Measurements from ENCODE around the gene CLCN1.

The CLCN1 gene

DNA sequence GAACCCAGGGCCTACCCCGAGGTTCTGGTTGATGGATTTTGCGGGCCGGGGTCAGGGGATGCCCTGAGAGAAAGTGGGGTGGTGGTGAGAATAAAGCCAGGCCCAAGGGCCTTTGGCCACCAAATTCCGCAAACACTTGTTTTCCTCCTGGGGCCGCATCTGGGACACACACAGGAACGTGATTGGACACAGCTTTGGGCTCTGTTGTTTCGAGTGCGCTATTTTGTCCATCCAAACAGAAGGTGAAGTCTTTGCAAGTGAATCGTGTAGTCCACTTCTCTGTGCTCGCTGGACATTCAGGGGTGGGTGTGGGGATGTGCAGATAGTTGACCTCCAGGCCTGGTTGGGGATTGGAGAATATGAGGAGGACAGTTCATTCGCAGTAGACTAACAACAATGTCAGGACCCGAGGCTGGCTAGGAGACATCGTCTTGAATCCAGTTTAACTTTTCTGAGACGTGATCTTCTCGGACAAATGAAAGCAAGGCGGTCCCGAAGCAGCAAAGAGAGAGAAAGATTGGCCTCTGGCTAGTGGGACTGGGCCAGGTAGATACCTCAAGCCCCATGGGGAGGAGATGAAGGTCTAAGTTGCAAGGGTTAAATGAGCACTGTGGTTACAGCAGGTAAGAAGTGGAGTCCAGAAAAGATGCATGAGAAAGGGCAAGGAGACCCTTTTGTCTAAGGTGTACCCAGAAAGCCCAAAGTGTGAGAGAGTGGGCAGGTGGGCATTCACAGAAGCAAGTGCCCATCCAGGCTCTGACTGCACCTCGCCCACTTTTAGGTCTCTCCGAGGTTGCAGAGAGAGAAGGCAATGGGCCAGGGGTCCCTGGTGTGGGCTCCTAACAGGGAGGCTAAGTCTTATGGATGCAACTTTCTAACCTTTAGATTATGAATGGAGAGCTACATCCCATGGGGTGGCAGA is 47.4 kb downstream of the CLCN1 start:
- DNase-seq (ENCODE audit: low spot score), result no peak

DNA sequence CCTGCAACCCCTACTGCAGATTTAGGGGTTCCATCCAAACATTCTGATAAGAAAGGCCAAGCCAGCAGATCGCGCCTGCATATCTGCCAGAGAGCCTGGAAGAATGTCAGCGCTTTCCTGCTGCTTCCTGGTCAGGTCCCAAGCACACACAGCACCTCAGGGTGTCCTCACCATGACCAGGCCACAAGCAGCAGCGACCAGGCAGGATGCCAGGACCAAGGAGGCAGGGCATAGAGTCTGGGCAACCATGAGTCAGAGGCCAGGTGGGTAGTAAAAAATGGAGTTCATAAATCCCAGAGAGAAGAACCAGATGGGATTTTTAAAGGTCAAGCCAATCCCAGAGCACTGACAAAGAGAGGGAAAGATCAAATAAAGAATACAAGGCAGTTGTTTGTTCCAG is 52.1 kb downstream of the CLCN1 start:
- peak; percentile 98 for DNase-seq (ENCODE audit: low spot score)

DNA sequence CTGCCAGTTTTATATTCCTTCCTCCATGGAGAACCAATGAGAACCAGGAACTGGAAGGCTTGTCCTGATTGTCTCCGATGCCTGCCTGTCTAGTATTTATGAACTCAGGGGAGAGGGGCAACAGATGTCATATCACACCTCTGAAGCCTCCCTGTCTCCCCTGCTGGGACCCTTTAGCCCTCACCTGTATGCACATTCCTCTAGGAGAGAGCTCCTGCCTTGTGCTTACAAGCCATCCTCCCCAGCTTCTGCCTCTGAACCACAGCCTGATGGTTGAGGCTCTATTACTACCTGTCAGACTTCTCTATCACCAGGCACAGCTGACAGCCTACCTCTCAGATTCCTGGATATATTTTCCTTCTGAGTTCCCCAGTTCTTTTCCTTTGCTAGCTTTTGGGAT is 52.5 kb downstream of the CLCN1 start:
- DNase-seq (ENCODE audit: low spot score), result no peak

- DNase-seq (ENCODE audit: low spot score), result peak; percentile 79
Measured at GRCh38 chr7:143369678-143370651, 54.1 kb downstream of the CLCN1 start.

DNA sequence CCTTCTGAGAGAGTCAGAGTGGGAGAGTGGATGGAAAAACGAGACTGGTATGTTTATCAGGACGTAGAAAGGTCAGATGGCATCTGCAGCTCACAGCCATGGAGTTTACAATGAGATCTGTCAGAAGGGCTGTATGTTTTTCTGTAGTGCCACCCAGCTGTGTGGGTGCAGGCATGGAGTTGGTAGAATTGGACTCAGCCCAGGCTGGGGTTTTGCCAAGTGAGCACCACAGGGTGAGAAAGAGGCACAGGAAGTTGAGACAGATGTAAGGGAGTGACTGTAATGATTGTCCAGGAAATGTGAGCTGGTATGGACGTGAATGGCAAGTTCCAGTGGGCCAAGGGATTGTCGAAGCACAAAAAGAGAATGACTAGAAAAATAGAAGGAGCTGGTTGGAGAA is 56.2 kb downstream of the CLCN1 start:
- peak; percentile 35 for DNase-seq (ENCODE audit: low spot score)

DNA sequence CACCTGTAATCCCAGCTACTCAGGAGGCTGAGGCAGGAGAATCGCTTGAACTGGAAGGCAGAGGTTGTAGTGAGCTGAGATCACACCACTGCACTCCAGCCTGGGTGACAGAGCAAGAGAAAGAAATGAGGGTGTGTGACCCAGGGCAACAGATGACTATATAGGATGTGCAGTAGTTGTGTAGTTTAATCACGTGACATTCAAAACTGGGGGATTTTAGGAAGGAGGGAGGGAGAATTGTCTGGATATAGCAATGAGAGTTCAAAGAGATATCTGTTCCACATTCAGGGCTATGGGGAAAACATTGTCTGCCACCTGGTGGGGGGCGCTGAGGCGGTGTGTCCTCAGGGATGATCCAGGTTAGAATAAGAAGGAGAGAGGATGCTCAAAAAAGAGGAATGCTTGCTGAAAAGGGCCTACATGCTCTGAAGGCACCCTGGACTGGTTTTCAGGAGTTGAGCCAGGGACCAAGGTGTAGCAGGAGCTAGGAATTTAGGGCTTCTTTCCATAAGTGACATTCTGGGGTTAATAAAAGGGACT is 57.4 kb downstream of the CLCN1 start:
- no peak for DNase-seq (ENCODE audit: low spot score)

DNA sequence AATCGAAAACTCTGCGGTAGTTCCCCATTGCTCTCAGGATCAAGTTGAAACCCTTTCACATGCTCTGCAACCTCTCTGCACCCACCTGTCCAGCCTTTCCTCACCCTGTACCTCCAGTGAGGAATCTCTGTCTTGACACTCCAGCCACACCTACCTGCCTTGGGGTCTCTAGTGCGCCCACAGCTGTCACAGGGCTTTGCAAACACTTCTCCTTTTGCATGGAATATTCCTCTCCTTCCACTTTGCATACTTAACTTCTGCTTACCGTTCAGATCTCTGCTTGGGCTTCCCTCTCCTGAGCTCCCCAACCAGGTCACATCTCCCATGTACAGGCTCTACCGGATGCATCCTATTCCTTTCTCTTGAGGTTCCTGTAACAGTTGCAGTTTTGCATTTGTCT is 58.6 kb downstream of the CLCN1 start:
- DNase-seq (ENCODE audit: low spot score), result no peak

DNA sequence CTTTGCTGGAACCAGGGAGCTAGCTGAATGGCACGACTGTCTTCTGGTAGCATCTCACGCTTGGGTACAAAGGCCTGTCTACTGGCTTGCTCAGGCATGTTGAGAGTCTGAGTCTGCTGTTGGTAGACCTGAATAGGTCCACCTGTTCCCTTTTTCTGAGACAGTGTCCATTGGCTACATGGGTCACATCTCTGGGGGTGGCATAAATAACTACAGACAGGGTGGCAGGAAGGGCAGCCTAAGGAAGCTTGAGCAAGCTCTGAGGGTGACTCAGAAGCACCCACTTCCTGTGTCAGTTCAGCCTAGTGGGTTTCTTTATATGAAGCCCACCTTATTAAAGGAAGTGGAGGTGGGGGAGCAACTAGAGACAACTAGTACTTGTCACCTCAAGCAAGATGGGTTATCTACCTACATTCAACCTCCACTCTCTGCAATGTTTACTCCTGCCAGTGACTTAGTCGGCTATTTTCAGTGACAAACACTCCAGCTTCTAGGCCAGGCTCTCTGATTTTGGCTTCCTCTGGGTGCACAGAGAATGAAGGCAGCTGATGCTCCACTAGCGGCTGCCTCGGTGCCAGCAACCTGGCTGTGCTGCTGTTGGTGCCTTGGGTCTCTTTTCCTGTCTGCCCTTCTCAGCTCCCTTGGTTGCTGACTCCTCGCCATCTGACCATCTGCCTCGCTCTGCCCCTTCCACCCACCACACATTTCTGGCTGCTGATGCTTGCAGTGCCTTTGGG is 59.6 kb downstream of the CLCN1 start:
- DNase-seq (ENCODE audit: low spot score), result no peak

- no peak for DNase-seq (ENCODE audit: low spot score)
Measured at GRCh38 chr7:143376396-143376795, 60.5 kb downstream of the CLCN1 start.

GRCh38 chr7:143379611-143380259 is 63.8 kb downstream of the CLCN1 start:
- DNase-seq (ENCODE audit: low spot score), result no peak

DNA sequence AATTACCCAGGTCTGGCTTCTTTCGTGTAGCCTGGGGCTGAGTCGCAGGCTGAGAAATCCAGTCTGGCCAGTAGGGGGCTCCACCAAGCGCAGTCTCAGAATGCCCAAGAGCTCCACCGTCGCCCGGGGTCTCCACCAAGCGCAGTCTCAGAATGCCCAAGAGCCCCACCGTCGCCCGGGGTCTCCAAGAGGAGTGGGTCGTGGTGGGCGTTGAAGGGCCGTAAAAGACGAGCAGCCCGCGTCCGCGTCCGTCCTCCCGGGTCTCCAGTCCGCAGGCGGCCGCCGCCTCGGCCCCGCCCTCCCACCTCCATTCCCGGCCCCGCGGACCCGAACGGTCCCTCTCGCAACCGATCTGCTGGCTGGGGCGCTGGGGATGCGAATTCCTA is 64.3 kb downstream of the CLCN1 start:
- peak; percentile 89 for DNase-seq (ENCODE audit: low spot score)

DNA sequence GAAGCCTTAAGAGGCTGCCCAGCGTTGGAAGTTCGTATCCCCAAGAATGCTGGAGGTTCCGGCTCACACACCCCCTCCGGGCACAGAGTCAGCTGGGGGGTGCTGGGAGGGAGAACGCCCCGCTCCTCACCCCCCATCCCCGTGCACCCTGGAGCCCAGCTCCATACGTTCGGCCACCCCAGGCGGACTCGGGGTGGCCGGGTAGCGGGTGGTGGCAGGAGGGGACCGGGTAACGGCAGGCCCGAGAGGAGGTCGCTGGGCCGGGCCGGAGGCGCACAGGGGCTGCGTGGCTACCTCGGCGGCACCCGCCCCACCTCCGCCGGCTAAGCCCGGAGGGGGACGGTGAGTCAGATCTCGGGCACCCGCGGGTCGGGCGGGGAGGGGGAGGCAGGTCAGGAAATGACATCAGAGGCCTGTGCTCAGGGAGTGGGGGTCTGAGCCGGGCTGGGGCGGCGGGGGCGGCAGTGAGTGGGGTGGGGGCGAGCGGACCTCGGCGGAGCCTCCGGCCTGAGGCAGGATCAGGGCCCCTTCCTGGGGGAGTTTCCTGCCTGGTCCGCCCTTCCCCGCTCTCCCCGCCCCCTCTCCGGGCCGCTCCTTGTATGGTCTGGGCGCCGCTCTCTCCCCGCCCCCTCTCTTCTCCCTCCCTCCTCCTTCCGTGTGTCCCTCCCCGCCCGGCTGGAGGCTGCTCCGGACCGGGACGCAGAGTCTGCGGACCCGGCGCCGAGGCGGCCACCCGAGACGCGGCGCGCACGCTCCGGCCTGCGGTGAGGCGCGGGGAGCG is 64.9 kb downstream of the CLCN1 start, which contains the start of gene ZYX:
Gene ZYX, plus strand, starts transcription at position 700 of the 781 bp plus-strand sequence. CDS start 227 bp downstream, outside the sequence.
- peak; percentile 95 for DNase-seq (ENCODE audit: low spot score)

GRCh38 chr7:143381427-143382125 is 65.7 kb downstream of the CLCN1 start:
- peak; percentile 51 for DNase-seq (ENCODE audit: low spot score)

- no peak for DNase-seq (ENCODE audit: low spot score)
Measured at GRCh38 chr7:143382126-143382790, 66.3 kb downstream of the CLCN1 start.

GRCh38 chr7:143382791-143383641 is 67.1 kb downstream of the CLCN1 start:
- DNase-seq (ENCODE audit: low spot score), result no peak

DNA sequence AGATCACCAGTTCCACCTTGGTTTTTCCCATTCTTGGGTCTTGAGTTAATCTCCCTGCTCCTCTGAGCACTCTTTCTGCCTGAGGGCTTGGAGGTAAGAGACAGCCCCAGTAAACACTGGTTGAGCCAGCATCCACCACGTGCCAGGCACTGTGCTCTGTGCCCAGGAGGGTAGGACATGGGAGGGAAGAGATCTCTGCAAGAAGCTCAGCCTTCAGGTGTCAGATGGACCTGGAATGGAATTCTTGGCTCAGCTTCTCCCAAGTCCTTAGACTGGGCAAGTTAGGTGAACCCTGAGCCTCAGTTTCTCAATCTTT is 67.7 kb downstream of the CLCN1 start:
- DNase-seq (ENCODE audit: low spot score), result no peak

DNA sequence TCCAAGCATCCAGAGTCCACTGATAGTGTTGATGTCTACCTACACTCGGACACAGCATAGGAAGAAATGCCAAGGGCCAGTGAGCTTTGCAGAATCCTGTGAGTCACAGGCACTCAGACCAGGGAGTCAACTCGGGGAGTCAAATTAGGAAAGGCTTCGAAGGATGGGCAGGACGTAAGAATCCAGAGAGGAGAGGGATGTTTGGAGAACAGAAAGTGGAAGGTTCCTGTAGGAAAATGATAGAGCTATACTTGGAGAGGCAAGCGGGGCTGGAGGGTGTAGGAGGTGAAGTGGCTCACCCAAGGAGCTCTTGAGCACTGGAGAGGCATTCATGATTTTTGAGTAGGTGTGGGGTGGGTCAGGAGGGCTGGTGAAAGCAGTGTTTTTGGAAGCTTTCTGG is 68.2 kb downstream of the CLCN1 start:
- DNase-seq (ENCODE audit: low spot score), result no peak

Data from LoVo (cell line).